Left cardiac atrium (tissue), 4 donors: ENCODE measurements around the gene CALD1. TPM values are rescaled to one million over a fixed set of nuclear protein-coding genes. Genes with fewer than 3 reads are reported as not detected.

Source experiments
- ATAC-seq, 2 donors: fragments of 200-7000 bp; cut with Tn5 transposase; one replicate each; pipeline ENCODE4 v1.9.1; 2020; ENCODE audit warnings: mild to moderate bottlenecking in 2 of 2, moderate library complexity in 2 of 2
- DNase-seq: peaks from one replicate; pipeline ENCODE4 v3.0.0-alpha.2; 2020
- intact Hi-C, 2 donors: fragments of 100-400 bp; cut with DNase I; formaldehyde crosslinking; loops; one replicate each; pipeline versions ENCODE4 v1.14.1 to v1.15.1; 2022 to 2023
- total RNA-seq, 2 donors: library from RNA; stranded (reverse); fragmentation: NEBNext Ultra II Directional; extraction: Animal tissue kit (Norgen Biotek cat#: 25700); gene quantifications; one replicate each; pipeline ENCODE4 v1.2.1, GENCODE V29; 2021
- donor health status: DM: no; HTN: yes; CAD: no.
- donor health status: DM: no; HTN: yes; CAD: no; lungs with severe emphysema.
- donor health status: DM: yes; HTN: yes; CAD: no.
- donor health status: Dilated cardiomyopathy.

Gene CALD1
- total RNA-seq, 2 donors from 2014 or later = 181 to 194 TPM

GRCh38 chr7:134996097-134996550 is 216.7 kb downstream of the CALD1 start:
- intact Hi-C loops = loop anchor here in 1 of 2 donors (10.0 kb wide), 1 partner anchor 169 kb away; no protein-coding TSS in a partner anchor
- ATAC-seq = no peak
- no peak for DNase-seq

GRCh38 chr7:134997214-134997885 is 217.9 kb downstream of the CALD1 start:
- ATAC-seq (no peak), DNase-seq (no peak)
- intact Hi-C loops = loop anchor here in 1 of 2 donors (10.0 kb wide), 1 partner anchor 167 kb away; no protein-coding TSS in a partner anchor

GRCh38 chr7:134999136-134999535 is 219.7 kb downstream of the CALD1 start:
- no peak for ATAC-seq
- no peak for DNase-seq
- intact Hi-C loops = loop anchor here in 1 of 2 donors (10.0 kb wide), 1 partner anchor 166 kb away; no protein-coding TSS in a partner anchor

- DNase-seq (no peak), ATAC-seq (peak in 1 of 2 donors; percentile 68)
- intact Hi-C loops = no loop called here
Measured at GRCh38 chr7:135001390-135002165, 222.1 kb downstream of the CALD1 start.

- DNase-seq = no peak
- intact Hi-C loops = no loop called here
- ATAC-seq = no peak
Measured at GRCh38 chr7:135012229-135012628, 232.8 kb downstream of the CALD1 start.

Other genes starting within 250 kb of the CALD1 start
- under 1 TPM in 1 of 2 donors, not detected in 1; 0.24 TPM for gene AKR1B15, start 230.5 kb upstream of the CALD1 start, total RNA-seq
- gene BPGM, start 132.8 kb upstream of the CALD1 start, total RNA-seq = 10 to 100 TPM; 12.1 to 15.8 TPM
- gene AGBL3, start 206.9 kb downstream of the CALD1 start, total RNA-seq = 1 to 10 TPM; 1.7 to 2.1 TPM